NCI-H446 (cell line): ENCODE measurements around the gene MPP2.
"Not testable (repeated sequence)": the region's sequence is repeated elsewhere in the genome, so short reads cannot be mapped to it uniquely, and the experiment has no call there.

Source experiments
- DNase-seq, 2 experiments: peaks; one replicate each; lab custom pipeline; 2025; lab: John Stamatoyannopoulos, UW

The MPP2 gene

GRCh38 chr17:43907425-43907981 lies at the start of gene MPP2:
Gene MPP2 (minus strand): TSS chr17:43907536. CDS start chr17:43904460, 3,076 bp downstream.
- DNase-seq: peak; percentile 56 to 68

GRCh38 chr17:43956222-43956621 lies 48.9 kb upstream of the MPP2 start:
- no peak for DNase-seq

GRCh38 chr17:43953746-43954145 lies 46.4 kb upstream of the MPP2 start, which contains the start of gene PYY:
Gene PYY (minus strand): TSS chr17:43953940. CDS start chr17:43953483, 457 bp downstream.
- no peak for DNase-seq

DNA sequence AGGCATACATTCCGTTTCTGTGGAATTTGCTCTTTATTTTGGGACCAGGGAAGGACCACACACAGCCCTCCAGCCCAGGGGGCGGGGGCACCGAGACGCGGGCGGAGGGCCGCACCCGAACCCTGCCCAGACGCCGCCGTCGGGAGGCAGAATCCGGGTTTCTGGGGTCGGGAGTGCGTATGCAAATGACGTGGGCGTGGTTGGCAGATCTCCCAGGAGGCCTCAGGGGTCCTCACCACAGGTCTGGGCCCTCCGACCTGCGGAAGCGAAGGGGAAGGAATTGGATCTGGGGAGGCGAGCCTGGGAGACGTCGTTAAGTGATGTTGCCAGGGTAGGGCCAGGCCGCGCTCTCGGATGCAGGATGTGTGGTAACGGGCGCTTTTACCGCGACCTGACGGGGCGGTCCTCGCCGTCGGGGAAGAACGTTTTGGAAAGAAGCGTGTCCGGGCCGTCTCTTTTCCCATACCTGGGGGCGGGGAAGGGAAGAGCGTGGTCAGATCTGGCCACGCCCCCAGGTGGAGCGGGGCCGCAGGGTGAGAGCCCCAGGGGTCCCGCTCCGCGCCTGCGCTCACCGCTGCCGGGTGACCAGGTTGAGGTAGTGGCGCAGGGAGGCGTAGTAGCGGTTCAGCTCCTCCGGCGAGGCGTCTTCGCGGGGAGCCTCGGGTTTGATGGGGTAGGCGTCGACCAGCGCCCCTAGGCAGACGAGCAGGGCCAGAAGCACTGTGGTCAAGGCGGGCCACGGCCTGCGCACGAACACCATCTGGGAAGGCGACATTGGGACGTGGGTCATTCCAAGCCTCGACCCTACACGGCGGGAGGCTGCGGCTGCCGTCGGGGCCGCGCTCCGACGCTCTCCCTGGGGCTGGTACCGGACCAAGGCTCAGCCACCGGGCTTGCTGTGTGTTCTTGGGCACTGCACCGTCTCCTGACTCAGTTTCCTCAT lies 45.7 kb upstream of the MPP2 start:
- no peak for DNase-seq

DNA sequence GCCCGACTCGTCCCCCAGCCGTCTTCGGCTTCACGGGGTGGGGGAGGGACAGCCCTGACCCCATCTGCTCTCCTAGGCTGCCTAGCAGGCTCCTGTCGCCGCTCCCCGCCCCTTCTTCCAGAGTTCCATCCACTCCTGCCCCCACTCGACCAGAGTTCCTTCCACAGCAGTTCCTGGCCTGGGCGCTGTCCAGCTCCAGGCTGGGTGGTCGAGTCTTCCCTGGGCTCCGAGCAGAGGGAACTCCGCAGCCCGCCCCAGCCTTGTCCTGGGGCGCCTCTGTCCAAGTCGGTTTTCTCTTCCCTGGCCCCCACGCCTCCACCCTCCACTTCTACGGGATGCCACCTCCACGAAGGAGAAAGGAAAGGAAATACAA lies 45.0 kb upstream of the MPP2 start:
- DNase-seq: no peak

DNA sequence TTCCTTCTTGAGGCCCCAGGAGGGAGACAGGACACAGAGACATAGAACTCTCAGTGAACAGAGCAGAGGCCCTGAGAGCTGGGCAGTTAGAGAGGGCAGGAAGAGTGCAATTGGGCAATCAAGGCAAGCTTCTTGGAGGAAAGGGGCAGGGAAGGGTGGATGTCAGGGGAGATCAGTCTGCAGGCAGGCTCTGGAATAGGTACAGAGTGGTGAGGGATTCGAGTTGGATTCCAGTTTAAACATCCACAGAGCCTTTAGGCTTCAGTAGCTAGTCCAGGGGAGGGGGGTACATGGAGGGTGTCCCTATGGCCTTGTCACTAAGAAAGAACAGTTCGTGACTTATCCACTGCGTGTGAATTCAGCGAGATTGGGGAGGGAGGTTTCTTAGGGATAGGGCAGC lies 44.4 kb upstream of the MPP2 start:
- DNase-seq: no peak

DNA sequence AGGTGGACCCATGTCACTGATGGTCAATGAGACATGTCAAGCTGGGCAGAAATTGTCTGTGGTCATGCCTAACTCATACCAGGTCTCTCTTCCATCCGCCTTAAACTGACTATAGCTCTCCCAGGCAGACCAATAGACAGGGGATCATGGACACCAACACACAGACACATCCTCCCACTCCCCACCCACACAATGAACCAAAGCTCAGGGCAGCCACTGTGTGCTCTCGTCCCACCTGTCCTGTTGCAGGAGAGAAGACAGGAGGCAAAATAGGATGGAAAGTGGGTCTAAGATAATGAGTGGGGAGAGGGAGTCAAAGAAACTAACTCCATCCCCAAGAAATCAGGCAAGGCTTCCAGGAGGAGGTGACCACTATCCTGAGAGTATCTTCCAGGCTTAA lies 43.2 kb upstream of the MPP2 start:
- DNase-seq: no peak

DNA sequence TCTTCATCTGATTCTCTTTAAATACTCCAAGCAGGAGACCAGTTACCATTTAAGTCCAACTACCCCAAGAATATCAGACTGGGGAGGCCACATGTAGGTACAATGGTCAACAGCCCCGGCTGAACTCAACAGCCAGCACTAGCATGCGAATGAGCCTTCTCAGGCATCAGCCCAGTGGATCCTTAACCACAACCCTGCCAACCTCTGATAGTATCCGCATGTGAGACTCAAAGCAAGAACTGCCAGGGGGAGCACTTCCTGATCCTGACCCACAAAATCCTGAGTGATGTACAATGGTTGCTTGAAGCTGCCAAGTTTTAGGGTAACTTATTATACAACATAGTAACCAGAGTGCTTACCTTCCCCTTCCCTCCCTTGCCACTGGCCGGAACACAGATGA lies 42.4 kb upstream of the MPP2 start:
- no peak for DNase-seq

DNA sequence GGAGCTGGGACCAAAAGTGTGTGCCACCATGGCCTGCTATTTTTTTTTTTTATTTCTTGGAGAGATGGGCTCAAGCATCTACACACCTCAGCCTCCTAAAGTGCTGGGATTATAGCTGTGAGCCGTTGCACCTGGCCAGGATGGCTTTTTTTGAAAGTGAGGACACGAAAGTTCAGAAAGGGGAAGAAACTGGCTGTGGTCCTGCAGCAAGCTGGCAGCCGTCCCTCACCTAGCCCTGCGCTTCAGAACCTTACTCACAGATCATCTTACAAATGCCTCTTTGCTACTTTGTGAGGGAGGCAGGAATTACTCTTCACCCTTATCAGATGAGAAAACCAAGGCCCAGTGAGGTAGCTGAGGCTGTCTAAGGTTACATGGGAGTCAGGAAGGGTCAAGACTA lies 39.4 kb upstream of the MPP2 start:
- no peak for DNase-seq

DNA sequence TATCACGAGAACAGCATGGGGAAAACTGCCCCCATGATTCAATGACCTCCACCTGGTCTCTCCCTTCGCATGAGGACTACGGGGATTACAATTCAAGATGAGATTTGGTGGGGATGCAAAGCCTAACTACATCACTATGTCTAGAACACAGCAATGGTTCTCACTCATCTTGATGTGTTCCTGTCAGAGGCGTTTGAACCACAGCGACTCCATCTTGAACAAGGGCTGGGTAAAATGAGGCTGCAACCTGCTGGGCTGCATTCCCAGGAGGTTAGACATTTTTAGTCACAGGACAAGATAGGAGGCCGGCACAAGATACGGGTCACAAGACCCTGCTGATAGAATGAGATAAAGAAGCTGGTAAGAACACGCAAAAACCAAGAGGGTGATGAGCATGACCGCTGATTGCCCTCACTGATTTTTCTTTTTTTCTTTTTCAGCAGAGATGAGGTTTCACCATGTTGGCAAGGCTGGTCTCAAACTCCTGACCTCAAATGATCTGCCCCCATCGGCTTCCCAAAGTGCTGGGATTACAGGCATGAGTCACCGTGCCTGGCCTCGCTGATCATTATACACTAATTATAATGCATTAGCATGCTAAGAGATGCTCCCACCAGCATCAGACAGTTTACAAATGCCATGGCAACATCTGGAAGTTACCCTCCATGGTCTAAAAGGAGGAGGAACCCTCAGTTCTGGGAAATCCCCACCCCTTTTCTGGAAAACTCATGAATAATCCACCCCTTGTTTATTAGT lies 37.9 kb upstream of the MPP2 start:
- no peak for DNase-seq

- no peak for DNase-seq
These were observed 34.8 kb upstream of the MPP2 start, which contains the start of gene PPY for GRCh38 chr17:43942051-43942685. Gene PPY (minus strand): TSS chr17:43942476. CDS start chr17:43941654, 822 bp downstream.

DNA sequence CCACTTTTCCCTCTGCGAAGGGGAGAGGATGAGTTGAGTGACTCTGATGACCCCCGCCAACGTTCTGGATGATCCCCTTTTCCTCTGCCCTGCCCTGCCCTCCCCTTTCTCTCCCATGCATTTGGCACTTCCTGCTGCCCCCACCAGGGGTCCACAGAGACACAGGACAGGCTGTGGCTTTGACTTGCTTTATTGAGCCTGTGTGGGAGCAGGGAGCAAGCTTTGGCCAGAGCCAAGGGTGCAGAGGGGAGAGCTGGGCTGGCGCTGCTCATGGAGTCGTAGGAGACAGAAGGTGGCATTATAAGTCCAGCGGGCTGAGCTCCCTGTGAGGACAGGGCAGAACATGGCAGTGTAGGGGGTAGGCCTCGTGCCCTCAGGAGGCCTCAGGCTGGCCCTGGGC lies 33.3 kb upstream of the MPP2 start:
- DNase-seq: peak in 1 of 2 experiments; percentile 33

GRCh38 chr17:43939886-43940285 lies 32.5 kb upstream of the MPP2 start:
- DNase-seq: no peak

DNA sequence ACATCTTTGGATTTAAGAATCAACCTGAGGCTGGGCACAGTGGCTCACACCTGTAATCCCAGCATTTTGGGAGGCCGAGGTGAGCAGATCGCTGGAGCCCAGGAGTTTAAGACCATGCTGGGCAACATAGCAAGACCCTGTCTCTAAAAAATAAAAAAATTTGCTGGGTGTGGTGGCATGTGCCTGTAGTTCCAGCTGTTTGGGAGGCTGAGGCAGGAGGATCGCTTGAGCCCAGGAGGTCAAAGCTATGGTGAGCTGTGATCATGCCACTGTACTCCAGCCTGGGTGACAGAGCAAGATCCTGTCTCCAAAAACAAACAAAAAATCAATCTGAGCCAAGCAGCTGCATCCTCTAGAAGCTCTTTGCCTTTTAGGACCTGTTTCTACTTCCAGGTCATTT lies 32.1 kb upstream of the MPP2 start:
- not testable (repeated sequence) for DNase-seq

GRCh38 chr17:43938838-43939182 lies 31.5 kb upstream of the MPP2 start:
- DNase-seq: no peak

GRCh38 chr17:43936434-43936833 lies 29.1 kb upstream of the MPP2 start:
- no peak for DNase-seq

GRCh38 chr17:43935926-43936261 lies 28.6 kb upstream of the MPP2 start:
- no peak for DNase-seq

GRCh38 chr17:43935204-43935925 lies 28.0 kb upstream of the MPP2 start:
- no peak for DNase-seq

- no peak for DNase-seq
These were observed 25.6 kb upstream of the MPP2 start for GRCh38 chr17:43932923-43933322.

DNA sequence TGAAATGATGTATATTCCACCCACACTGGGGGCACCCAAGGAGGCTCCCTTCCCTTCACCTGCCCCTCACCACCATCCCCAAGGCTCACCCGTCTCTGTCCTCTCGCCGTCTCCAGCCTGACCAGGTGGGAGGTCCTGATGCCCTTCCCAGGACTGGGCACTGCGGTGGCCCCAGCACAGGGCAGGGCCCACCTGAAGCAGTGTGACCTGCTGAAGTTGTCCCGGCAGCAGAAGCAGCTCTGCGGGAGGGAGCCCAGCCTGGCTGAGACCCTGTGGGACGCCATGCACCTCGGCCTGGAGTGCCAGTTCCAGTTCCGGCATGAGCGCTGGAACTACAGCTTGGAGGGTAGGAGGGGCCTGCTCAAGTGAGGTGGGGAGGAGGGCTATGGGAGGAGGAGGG lies 25.0 kb upstream of the MPP2 start:
- DNase-seq: no peak

GRCh38 chr17:43931062-43931571 lies 23.8 kb upstream of the MPP2 start:
- DNase-seq: no peak
